ENCODE data around the gene MACROD2.
A peak's percentile ranks its signal among the peaks of the same experiment; 100 is the strongest.

MACROD2 gene

GRCh38 chr20:15654208-15654649, 1658.9 kb downstream of the MACROD2 start:
- in situ Hi-C loops (cut with HindIII; ENCODE audit: low pct_ligation_motif_present, low pct_unique_long_range_greater_than_20kb, low sequenced_read_pairs) = no loop called here
- peak; percentile 66 for DNase-seq

DNA sequence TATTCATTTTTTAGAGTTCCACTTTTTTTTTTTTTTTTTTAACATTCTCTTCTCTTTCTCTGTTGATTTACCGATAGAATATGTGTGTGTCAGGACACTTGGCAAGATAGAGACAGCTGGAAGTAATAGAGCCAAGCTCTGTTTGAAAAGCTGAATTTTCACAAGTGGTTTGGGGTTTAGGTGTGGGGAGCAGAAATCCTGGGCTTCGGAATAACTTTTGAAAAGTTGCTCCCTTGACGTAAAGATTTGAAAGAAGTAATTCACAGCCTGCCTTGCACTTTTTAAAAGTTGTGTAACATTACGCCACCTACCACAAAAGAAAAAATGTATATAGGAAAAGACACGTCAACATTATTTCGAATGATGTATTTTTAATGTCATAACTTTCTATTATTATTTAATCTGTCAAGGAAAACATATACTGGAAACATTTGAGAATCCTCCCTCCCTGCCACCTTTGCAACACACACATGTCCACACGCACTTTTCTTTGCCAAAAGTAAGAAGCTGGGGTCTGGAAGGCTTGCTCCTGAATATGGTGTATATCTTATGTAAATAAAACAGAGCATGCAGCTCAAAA, 1660.1 kb downstream of the MACROD2 start:
- DNase-seq = no peak
- in situ Hi-C loops (cut with HindIII; ENCODE audit: low pct_ligation_motif_present, low pct_unique_long_range_greater_than_20kb, low sequenced_read_pairs) = no loop called here

DNA sequence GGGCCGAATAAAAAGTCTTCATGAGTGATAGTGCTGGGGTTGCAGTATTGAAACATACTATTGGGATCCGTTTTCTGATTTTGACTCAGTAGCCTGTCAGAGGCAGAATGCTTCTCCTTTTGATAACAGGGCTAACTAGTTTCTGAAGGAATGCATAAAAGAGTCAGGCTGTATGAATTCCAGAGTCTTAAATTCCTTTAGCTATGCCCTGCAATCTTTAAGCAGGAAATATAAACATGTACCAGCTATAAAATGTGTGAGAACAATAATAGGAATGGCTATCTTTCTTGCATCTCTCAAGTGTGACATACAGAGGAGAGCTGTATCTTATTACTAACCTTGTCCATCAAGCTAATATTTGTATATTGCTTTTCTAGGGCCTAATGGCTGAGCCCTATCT, 1660.8 kb downstream of the MACROD2 start:
- no peak for DNase-seq
- in situ Hi-C loops (cut with HindIII; ENCODE audit: low pct_ligation_motif_present, low pct_unique_long_range_greater_than_20kb, low sequenced_read_pairs) = no loop called here

DNA sequence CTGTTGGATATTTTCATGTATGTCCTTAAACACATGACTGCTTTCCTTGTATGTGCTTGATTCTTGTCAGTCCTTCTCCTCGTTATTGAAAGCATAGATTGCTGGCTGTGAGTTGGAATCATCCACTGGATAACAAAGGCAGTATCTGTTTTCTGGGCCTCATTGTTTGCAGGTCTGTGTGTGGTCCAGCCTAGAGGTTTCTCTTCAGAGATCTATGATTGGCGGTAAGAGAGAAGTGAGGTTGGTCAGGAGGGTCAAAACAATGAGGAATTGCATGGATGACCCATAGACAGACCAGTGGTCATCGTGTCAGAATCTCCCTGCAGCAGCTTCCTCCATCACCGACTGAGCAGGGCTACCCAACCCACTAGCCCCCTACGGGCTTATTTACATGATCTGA, 1663.0 kb downstream of the MACROD2 start:
- in situ Hi-C loops (cut with HindIII; ENCODE audit: low pct_ligation_motif_present, low pct_unique_long_range_greater_than_20kb, low sequenced_read_pairs) = no loop called here
- DNase-seq = no peak

DNA sequence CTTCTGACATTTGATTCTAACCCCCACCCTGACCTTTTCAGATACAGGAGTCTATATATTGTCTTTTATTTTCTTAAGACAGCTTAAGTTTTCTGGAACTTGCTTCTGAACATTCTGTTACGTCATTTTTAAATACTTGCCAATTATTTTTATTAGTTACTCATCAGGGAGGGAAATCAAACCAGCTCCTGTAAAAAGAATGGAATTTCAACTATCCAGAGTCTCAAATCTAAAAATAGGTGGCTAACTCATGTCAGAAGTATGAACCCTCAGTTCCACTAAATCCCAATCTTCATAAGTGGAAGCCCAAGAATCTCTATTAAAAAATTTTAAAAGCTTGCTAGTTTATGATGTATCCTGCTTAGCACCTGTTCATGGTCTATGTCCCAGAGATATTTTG, 1677.9 kb downstream of the MACROD2 start:
- in situ Hi-C loops (cut with HindIII; ENCODE audit: low pct_ligation_motif_present, low pct_unique_long_range_greater_than_20kb, low sequenced_read_pairs) = no loop called here

GRCh38 chr20:15674253-15675060, 1679.1 kb downstream of the MACROD2 start:
- no peak for DNase-seq
- in situ Hi-C loops (cut with HindIII; ENCODE audit: low pct_ligation_motif_present, low pct_unique_long_range_greater_than_20kb, low sequenced_read_pairs) = no loop called here

More for the DNA sequence above, 1677.9 kb downstream of the MACROD2 start:
- DNase-seq = peak; percentile 27

GRCh38 chr20:15675061-15675514, 1679.8 kb downstream of the MACROD2 start:
- in situ Hi-C loops (cut with HindIII; ENCODE audit: low pct_ligation_motif_present, low pct_unique_long_range_greater_than_20kb, low sequenced_read_pairs) = no loop called here
- no peak for DNase-seq

DNA sequence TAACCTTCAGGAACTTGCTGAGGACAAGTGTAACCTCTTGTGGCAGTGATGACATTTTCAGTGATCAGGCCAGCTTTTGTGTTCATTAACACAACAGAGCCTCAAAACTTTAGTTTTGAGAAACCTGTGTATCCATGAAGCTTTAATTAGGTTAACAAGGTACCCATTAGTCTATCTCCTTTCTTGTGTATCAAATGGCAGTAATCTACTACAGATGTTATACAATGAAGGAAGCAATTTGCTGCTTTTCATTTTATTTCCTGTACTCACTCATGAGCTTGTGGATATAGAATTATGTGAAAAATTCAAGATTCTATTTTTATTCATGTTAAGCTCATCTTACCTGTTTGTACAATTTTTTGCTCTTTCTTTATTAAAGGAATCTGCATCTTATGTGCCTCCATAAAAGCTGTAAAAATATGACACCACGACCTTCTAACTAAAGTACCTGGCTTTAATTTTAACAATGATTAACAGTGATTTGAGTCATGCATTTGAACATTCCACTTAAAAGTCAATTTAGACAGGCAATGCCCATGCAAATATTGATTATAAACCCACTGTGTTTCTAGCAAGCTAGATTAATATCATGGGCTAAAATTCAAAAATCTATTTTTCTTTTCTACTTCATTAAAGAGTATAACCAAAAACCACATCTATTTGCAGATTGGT, 1680.6 kb downstream of the MACROD2 start:
- DNase-seq = no peak
- in situ Hi-C loops (cut with HindIII; ENCODE audit: low pct_ligation_motif_present, low pct_unique_long_range_greater_than_20kb, low sequenced_read_pairs) = no loop called here

DNA sequence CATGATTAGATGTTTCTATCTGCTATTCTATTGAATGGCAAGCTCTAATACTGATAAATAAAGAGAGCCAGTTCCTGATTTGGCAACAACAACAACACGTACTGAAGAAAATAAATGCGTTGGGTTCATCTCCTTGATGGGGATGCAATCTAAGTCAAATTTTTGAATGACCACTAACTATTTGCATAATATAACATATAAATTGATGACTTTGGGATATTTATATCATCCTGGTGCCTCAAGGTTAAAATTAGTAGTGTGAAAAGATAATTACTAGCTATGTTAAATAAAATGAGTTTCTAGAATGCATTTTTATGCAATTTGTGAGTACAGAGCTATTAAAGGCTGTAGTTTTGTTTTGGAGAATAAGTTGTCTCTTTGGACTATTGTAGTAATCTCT, 1681.5 kb downstream of the MACROD2 start:
- DNase-seq = no peak
- in situ Hi-C loops (cut with HindIII; ENCODE audit: low pct_ligation_motif_present, low pct_unique_long_range_greater_than_20kb, low sequenced_read_pairs) = no loop called here

DNA sequence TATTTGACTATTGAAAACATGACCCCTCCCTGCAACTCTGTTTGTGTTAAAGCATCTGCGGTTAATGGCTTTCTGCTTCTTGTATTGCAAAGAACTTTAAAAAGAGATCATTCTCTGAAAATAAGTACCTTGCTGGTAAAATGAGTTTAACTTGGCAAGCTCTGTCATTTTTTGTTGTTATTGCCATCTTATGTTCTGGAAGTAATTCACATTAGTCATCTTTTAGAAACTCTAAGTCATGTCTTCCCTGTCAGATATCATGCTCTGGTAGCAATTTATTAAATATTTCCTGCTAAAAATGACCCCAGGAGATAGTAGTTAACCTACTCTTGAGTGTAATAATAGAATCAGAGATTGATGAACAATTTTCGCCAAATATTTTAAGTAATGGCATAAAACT, 1687.4 kb downstream of the MACROD2 start:
- in situ Hi-C loops (cut with HindIII; ENCODE audit: low pct_ligation_motif_present, low pct_unique_long_range_greater_than_20kb, low sequenced_read_pairs) = no loop called here
- DNase-seq = no peak

DNA sequence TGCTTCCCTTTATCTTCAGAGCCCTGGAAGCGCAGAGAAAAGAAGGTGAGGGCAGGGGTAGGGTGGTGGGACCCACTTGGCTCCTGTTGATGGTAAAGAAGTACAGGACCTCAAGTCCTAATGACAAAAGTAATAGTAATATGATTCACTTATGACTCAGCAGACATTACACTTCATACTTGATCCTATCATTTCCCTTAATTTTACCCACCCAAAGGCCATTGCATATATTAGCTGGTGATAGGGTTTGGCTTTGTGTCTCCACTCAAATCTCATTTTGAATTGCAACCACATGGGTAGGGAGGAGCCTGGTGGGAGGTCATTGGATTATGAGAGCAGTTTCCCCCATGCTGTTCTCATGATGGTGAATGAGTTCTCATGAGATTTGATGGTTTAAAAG, 1697.3 kb downstream of the MACROD2 start:
- no peak for DNase-seq
- in situ Hi-C loops (cut with HindIII; ENCODE audit: low pct_ligation_motif_present, low pct_unique_long_range_greater_than_20kb, low sequenced_read_pairs) = no loop called here

GRCh38 chr20:15699431-15700146, 1704.3 kb downstream of the MACROD2 start:
- in situ Hi-C loops (cut with HindIII; ENCODE audit: low pct_ligation_motif_present, low pct_unique_long_range_greater_than_20kb, low sequenced_read_pairs) = no loop called here
- no peak for DNase-seq

DNA sequence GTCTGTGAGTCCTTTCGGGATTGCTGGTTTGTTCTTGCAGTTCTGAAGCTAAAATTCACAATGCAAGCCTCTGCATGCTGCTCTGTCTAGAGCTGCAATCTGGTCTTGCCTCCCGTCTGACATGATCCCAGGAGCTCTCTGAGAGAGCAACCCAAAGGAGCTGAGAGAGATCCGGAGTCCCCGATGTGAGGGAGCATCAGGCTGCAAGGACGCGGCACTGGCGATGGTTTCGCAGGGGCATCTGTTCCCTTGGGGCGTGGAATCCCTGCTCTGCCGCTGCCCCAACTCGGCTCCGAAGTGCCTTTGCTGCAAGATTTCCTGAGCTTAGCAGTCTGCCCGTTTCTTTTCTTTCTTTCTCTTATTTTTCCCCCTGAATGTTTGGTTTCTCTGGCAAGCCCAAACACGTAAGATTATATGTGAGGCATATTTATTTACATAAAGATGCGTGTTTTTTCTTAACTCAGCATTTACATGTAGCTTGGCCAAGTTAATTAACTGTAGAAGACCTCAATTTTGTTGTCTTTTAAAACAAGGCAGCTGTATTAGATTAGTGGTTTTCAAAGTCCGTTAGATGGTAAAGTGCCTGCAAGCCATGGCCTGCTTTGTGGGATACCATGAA, 1704.9 kb downstream of the MACROD2 start:
- in situ Hi-C loops (cut with HindIII; ENCODE audit: low pct_ligation_motif_present, low pct_unique_long_range_greater_than_20kb, low sequenced_read_pairs) = no loop called here
- no peak for DNase-seq

GRCh38 chr20:15702161-15702560, 1706.8 kb downstream of the MACROD2 start:
- DNase-seq = no peak
- in situ Hi-C loops (cut with HindIII; ENCODE audit: low pct_ligation_motif_present, low pct_unique_long_range_greater_than_20kb, low sequenced_read_pairs) = no loop called here

GRCh38 chr20:15703171-15703911, 1708.0 kb downstream of the MACROD2 start:
- no peak for DNase-seq
- in situ Hi-C loops (cut with HindIII; ENCODE audit: low pct_ligation_motif_present, low pct_unique_long_range_greater_than_20kb, low sequenced_read_pairs) = no loop called here

GRCh38 chr20:15705975-15706374, 1710.7 kb downstream of the MACROD2 start:
- no peak for DNase-seq
- in situ Hi-C loops (cut with HindIII; ENCODE audit: low pct_ligation_motif_present, low pct_unique_long_range_greater_than_20kb, low sequenced_read_pairs) = no loop called here

DNA sequence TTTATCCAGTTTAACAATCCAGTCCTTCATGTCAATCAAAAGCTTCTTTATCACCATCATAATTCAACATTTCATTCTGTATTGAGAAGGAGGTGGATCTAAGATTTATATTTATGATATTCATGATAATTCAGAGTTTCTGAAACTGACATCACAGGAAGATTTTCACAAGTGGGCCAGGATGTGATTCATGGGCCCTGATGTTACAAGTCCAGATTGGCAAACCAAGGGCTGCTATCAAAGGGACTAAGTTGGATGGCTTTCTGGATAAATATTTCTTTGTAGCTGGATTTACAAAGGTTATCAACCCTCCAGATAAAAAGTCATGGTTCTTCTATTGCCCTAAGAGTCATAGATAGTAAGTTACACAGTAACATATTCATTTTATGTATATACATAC, 1711.4 kb downstream of the MACROD2 start:
- no peak for DNase-seq
- in situ Hi-C loops (cut with HindIII; ENCODE audit: low pct_ligation_motif_present, low pct_unique_long_range_greater_than_20kb, low sequenced_read_pairs) = no loop called here

DNA sequence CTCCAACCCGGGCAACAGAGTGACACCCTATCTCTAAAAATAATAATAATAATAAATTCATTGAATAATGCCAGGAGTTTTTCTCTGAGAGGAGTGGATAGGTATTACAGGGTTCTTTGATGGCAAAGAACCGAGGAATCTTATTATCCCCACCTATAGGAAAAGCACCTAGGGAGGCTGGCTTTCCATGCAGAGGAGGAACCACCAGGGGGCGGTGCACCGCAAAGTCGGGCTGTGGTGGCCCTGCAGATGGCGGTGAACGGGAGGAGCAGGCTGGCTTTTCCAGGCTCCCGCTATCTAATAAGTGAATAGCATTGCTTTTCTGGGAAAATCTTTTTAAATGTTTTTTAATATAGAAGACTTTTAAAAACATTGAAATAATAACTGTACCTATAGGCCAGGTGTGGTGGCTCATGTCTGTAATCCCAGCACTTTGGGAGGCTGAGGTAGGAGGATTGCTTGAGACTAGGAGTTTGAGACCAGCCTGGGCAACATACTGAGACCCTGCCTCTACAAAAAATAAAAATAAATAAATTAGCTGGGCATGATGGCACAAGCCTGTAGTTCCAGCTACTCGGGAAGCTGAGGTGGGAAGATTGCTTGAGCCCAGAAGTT, 1713.8 kb downstream of the MACROD2 start:
- DNase-seq = peak; percentile 29
- in situ Hi-C loops (cut with HindIII; ENCODE audit: low pct_ligation_motif_present, low pct_unique_long_range_greater_than_20kb, low sequenced_read_pairs) = no loop called here

Measured in ACHN (cell line).